ENCODE data around the gene KRI1. TPM values are rescaled to one million over a fixed set of nuclear protein-coding genes. Genes with fewer than 3 reads are reported as not detected.
A peak's percentile ranks its signal among the peaks of the same experiment; 100 is the strongest.

Gene KRI1
- total and polyA plus RNA-seq, 10 donors, result 24.9 to 43.3 (median 31.7) TPM

- DNase-seq, result peak; percentile 96
- TF ChIP-seq POLR2A (IDR thresholded peaks at IDR 0.05) (peak in 2 of 3 donors; percentile 25 to 77), CTCF (IDR thresholded peaks at IDR 0.05 in 8 of 11, conservative IDR thresholded peaks at IDR 0.05 in 3 of 11) (no peak), POLR2AphosphoS5 (IDR thresholded peaks at IDR 0.05) (peak; percentile 92 to 96 (median 94))
- WGBS, 5 donors, result 0 to 1% (median 0%) methylated on average over 24 to 76 of the region's 76 CpGs
- Histone ChIP-seq H3K4me1 (peaks cover 32 to 71% (median 50%) of the 10 kb centered on the region in 6 donors), H3K36me3 (peaks cover 0 to 10% (median 0%) of the 10 kb centered on the region in 6 donors), H3K4me3 (peak overlapping the region; percentile 80 to 99 (median 98)), H3K27ac (peak overlapping the region; percentile 97 to 100 (median 100)), H3K27me3 (replicated peaks in 1 of 7) (no peaks in the 10 kb centered on the region), H3K9me3 (no peaks in the 10 kb centered on the region)
- intact Hi-C loops (cut with DNase I; ENCODE audit: low total_unique reads), result no loop called here
Measured at GRCh38 chr19:10602330-10603083, 36.7 kb upstream of the KRI1 start.

- Histone ChIP-seq H3K4me3 (peak overlapping the region in 4 of 8 donors; percentile 80 to 99 (median 99)), H3K27ac (peak overlapping the region in 7 of 8 donors; percentile 35 to 100 (median 99)), H3K27me3 (replicated peaks in 1 of 7) (no peaks in the 10 kb centered on the region), H3K9me3 (no peaks in the 10 kb centered on the region), H3K4me1 (peaks cover 32 to 71% (median 47%) of the 10 kb centered on the region in 6 donors), H3K36me3 (peaks cover 0 to 5% (median 0%) of the 10 kb centered on the region in 6 donors)
- intact Hi-C loops (cut with DNase I; ENCODE audit: low total_unique reads), result no loop called here
- no peak for TF ChIP-seq CTCF (IDR thresholded peaks at IDR 0.05 in 8 of 11, conservative IDR thresholded peaks at IDR 0.05 in 3 of 11)
- TF ChIP-seq POLR2AphosphoS5 (IDR thresholded peaks at IDR 0.05), result no peak
- TF ChIP-seq POLR2A (IDR thresholded peaks at IDR 0.05), result no peak
- WGBS, 5 donors, result 28 to 34% (median 32%) methylated on average over 7 of the region's 7 CpGs
- DNase-seq, result no peak
Measured at GRCh38 chr19:10601999-10602329, 36.2 kb upstream of the KRI1 start.

GRCh38 chr19:10600149-10600548, 34.3 kb upstream of the KRI1 start:
- no peak overlapping the region for H3K27ac ChIP-seq
- DNase-seq, result no peak
- 94 to 97% (median 96%) methylated on average over 5 of the region's 5 CpGs for WGBS, 5 donors
- no peaks in the 10 kb centered on the region for H3K9me3 ChIP-seq
- no peaks in the 10 kb centered on the region for H3K27me3 ChIP-seq (replicated peaks in 1 of 7)
- H3K36me3 ChIP-seq, result no peaks in the 10 kb centered on the region
- H3K4me1 ChIP-seq, result peaks cover 20 to 71% (median 43%) of the 10 kb centered on the region in 6 donors
- TF ChIP-seq POLR2A (IDR thresholded peaks at IDR 0.05) (no peak), CTCF (IDR thresholded peaks at IDR 0.05 in 8 of 11, conservative IDR thresholded peaks at IDR 0.05 in 3 of 11) (no peak), POLR2AphosphoS5 (IDR thresholded peaks at IDR 0.05) (no peak)
- intact Hi-C loops (cut with DNase I; ENCODE audit: low total_unique reads), result no loop called here
- H3K4me3 ChIP-seq, result no peak overlapping the region

- Histone ChIP-seq H3K27ac (peak overlapping the region in 7 of 8 donors; percentile 51 to 89 (median 84)), H3K27me3 (replicated peaks in 1 of 7) (peaks cover 0 to 2% (median 0%) of the 10 kb centered on the region in 7 donors), H3K36me3 (no peaks in the 10 kb centered on the region), H3K4me1 (peaks cover 14 to 78% (median 43%) of the 10 kb centered on the region in 6 donors), H3K9me3 (no peaks in the 10 kb centered on the region), H3K4me3 (peak overlapping the region in 1 of 8 donors; percentile 53)
- intact Hi-C loops (cut with DNase I; ENCODE audit: low total_unique reads), result no loop called here
- DNase-seq, result peak; percentile 84
- TF ChIP-seq POLR2AphosphoS5 (IDR thresholded peaks at IDR 0.05), result peak; percentile 42 to 66 (median 48)
- no peak for TF ChIP-seq CTCF (IDR thresholded peaks at IDR 0.05 in 8 of 11, conservative IDR thresholded peaks at IDR 0.05 in 3 of 11)
- WGBS, 5 donors, result 56 to 70% (median 62%) methylated on average over 8 to 9 of the region's 9 CpGs
Measured at GRCh38 chr19:10593820-10594637, 28.2 kb upstream of the KRI1 start.
